HEK293T (cell line): ENCODE results near the gene LARP4.

Experiments used
- ARNT ChIP-seq: fragments of 450-650 bp; IDR thresholded peaks from 2 replicates; pipeline ENCODE4 v1.6.1; 2017; ENCODE audit warnings: mild to moderate bottlenecking
- BHLHE40 ChIP-seq: fragments of 450-650 bp; IDR thresholded peaks from 2 replicates; pipeline ENCODE4 v1.6.1; 2016; ENCODE audit warnings: mild to moderate bottlenecking, moderate library complexity, borderline replicate concordance
- FOXA1 ChIP-seq: fragments of 450-650 bp; IDR thresholded peaks from 2 replicates; pipeline ENCODE4 v1.6.1; 2016; ENCODE audit warnings: mild to moderate bottlenecking
- FOXM1 ChIP-seq: fragments of 450-650 bp; IDR thresholded peaks from 2 replicates; pipeline ENCODE4 v1.6.1; 2017; ENCODE audit warnings: mild to moderate bottlenecking, borderline replicate concordance
- PKNOX1 ChIP-seq: fragments of 450-650 bp; IDR thresholded peaks from 2 replicates; pipeline ENCODE4 v1.6.1; 2016
- ZNF384 ChIP-seq: fragments of 450-650 bp; IDR thresholded peaks from 2 replicates; pipeline ENCODE4 v1.6.1; 2016

GRCh38 chr12:50453872-50454271 is 53.2 kb downstream of the LARP4 start:
- no peak for TF ChIP-seq FOXA1
- no peak for TF ChIP-seq FOXM1
- no peak for TF ChIP-seq ZNF384
- TF ChIP-seq PKNOX1 = no peak
- TF ChIP-seq ARNT = no peak
- no peak for TF ChIP-seq BHLHE40
